ENCODE data around the gene PLXNA4. TPM values are rescaled to one million over a fixed set of nuclear protein-coding genes. Genes with fewer than 3 reads are reported as not detected.

The PLXNA4 gene
- total RNA-seq, 4 donors from 2014 or later = 0.31 to 0.66 (median 0.43) TPM

DNA sequence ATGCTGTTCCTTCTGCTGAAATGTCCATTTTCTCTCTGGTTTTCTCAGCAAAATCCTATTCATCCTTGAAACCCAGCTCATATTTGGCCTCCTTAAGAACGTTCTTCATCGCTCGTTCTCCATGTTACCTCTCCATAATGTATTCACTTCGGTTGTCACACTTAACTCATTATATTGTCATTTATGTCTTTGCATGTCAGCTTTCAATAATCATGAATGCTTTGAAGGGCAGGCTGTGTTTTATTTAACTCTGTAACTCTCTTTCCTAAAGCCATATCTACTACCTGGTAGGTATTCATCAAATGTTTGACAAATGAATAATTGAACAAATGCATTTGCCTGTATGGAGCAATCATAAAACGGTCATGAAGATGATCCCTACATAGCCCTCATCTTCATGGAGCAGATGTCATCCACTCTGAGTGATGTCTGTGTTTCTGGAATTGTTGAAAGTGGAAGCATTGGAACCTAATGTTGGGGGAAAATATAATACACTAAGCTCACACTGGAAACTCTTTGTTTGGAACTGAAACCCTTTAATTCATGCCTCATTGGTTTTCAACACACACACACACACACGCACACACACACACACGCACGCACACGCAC, 303.4 kb downstream of the PLXNA4 start:
- H3K36me3 ChIP-seq = no peaks in the 10 kb centered on the region
- no peak overlapping the region for H3K27ac ChIP-seq
- no peaks in the 10 kb centered on the region for H3K9me3 ChIP-seq
- intact Hi-C loops (cut with DNase I; ENCODE audit: low total_unique reads) (no loop called here), in situ Hi-C loops (cut with MboI; ENCODE audit: low sequenced_read_pairs in 4 of 4) (loop anchor here in 1 of 4 donors (25.0 kb wide), 1 partner anchor 336 kb away; no protein-coding TSS in a partner anchor)
- TF ChIP-seq, protein P1, sequence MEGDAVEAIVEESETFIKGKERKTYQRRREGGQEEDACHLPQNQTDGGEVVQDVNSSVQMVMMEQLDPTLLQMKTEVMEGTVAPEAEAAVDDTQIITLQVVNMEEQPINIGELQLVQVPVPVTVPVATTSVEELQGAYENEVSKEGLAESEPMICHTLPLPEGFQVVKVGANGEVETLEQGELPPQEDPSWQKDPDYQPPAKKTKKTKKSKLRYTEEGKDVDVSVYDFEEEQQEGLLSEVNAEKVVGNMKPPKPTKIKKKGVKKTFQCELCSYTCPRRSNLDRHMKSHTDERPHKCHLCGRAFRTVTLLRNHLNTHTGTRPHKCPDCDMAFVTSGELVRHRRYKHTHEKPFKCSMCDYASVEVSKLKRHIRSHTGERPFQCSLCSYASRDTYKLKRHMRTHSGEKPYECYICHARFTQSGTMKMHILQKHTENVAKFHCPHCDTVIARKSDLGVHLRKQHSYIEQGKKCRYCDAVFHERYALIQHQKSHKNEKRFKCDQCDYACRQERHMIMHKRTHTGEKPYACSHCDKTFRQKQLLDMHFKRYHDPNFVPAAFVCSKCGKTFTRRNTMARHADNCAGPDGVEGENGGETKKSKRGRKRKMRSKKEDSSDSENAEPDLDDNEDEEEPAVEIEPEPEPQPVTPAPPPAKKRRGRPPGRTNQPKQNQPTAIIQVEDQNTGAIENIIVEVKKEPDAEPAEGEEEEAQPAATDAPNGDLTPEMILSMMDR (IDR thresholded peaks at IDR 0.05 in 4 of 5, conservative IDR thresholded peaks at IDR 0.05 in 1 of 5) = no peak
- no peak for TF ChIP-seq POLR2A (IDR thresholded peaks at IDR 0.05)
- DNase-seq (no peak), ATAC-seq (no peak)
- no peaks in the 10 kb centered on the region for H3K27me3 ChIP-seq
- no peaks in the 10 kb centered on the region for H3K4me1 ChIP-seq
- H3K4me3 ChIP-seq = no peak overlapping the region

DNA sequence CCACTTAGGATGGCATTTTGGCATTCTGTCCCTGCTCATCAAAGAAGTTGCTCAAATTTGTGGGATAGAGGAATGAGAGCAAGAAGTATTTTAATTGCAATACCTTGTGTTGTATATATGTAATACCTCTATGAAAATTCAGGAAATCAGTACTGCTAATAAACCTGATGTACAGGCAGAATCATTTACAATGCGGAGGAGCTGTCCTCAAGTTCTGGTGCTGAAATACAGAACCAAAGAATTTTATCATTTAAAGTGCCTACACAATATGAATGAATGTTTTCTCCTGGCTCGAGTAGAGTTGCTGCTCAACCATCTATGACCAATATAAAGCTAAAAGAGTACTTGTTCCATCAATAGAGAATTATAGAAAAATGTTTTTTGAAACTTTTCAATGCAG, 305.8 kb downstream of the PLXNA4 start:
- Histone ChIP-seq H3K9me3 (no peaks in the 10 kb centered on the region), H3K4me3 (no peak overlapping the region), H3K36me3 (no peaks in the 10 kb centered on the region), H3K27me3 (no peaks in the 10 kb centered on the region), H3K27ac (no peak overlapping the region), H3K4me1 (no peaks in the 10 kb centered on the region)
- ATAC-seq (no peak), DNase-seq (no peak)
- intact Hi-C loops (cut with DNase I; ENCODE audit: low total_unique reads) (no loop called here), in situ Hi-C loops (cut with MboI; ENCODE audit: low sequenced_read_pairs in 4 of 4) (loop anchor here in 1 of 4 donors (25.0 kb wide), 1 partner anchor 333 kb away; no protein-coding TSS in a partner anchor)
- no peak for TF ChIP-seq POLR2A (IDR thresholded peaks at IDR 0.05)
- TF ChIP-seq, protein P1 (IDR thresholded peaks at IDR 0.05 in 4 of 5, conservative IDR thresholded peaks at IDR 0.05 in 1 of 5) = no peak

DNA sequence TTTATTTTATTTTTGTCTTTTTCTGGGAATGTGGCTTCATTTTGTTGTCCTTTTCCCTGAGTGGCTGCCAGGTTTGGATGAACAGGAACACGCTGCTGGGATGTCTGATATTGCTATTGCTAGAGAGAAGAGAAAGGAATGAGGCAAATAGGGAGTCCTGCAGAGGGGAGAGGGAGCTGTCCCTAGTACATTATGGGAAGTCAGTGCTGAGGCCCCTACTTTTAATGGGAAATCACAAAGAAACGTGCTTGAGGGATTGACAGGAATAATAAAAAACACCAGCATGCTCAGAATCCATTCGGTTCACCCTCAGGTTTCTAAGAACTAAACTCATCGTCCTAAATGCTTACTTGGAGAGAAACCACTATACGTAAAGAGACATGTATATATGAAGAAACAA, 306.6 kb downstream of the PLXNA4 start:
- in situ Hi-C loops (cut with MboI; ENCODE audit: low sequenced_read_pairs in 4 of 4) = loop anchor here in 1 of 4 donors (25.0 kb wide), 1 partner anchor 332 kb away; no protein-coding TSS in a partner anchor
- Histone ChIP-seq H3K9me3 (no peaks in the 10 kb centered on the region), H3K27ac (no peak overlapping the region), H3K4me3 (no peak overlapping the region), H3K36me3 (no peaks in the 10 kb centered on the region), H3K4me1 (no peaks in the 10 kb centered on the region), H3K27me3 (no peaks in the 10 kb centered on the region)
- DNase-seq (no peak), ATAC-seq (no peak)
- TF ChIP-seq POLR2A (IDR thresholded peaks at IDR 0.05) = no peak
- TF ChIP-seq, protein P1 (IDR thresholded peaks at IDR 0.05 in 4 of 5, conservative IDR thresholded peaks at IDR 0.05 in 1 of 5) = no peak
- intact Hi-C loops (cut with DNase I; ENCODE audit: low total_unique reads) = no loop called here

DNA sequence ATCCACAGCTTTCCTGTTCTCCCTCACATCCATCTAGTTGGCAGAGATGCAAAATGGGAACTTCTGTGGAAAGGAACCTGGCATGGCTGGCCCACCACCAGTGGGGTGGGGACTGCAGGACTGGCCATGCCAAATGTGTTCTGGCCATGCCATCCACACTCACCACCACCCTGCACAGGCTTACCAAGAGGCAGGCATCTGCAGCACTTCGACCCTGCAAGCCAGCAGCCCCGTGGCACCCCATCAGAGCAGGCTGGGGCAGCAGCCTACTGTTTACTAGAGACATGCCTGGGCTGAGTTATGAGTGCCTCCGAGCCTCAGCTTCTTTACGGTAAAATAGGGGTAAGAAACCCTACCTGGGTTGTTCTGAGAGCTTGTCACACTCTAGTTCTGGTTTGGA, 313.1 kb downstream of the PLXNA4 start:
- TF ChIP-seq, protein P1 (IDR thresholded peaks at IDR 0.05 in 4 of 5, conservative IDR thresholded peaks at IDR 0.05 in 1 of 5) = no peak
- no peak for TF ChIP-seq POLR2A (IDR thresholded peaks at IDR 0.05)
- DNase-seq (no peak), ATAC-seq (no peak)
- intact Hi-C loops (cut with DNase I; ENCODE audit: low total_unique reads) (no loop called here), in situ Hi-C loops (cut with MboI; ENCODE audit: low sequenced_read_pairs in 4 of 4) (loop anchor here in 1 of 4 donors (25.0 kb wide), 1 partner anchor 326 kb away; no protein-coding TSS in a partner anchor)
- H3K4me1 ChIP-seq = no peaks in the 10 kb centered on the region
- no peaks in the 10 kb centered on the region for H3K36me3 ChIP-seq
- H3K4me3 ChIP-seq = no peak overlapping the region
- no peak overlapping the region for H3K27ac ChIP-seq
- no peaks in the 10 kb centered on the region for H3K27me3 ChIP-seq
- no peaks in the 10 kb centered on the region for H3K9me3 ChIP-seq

DNA sequence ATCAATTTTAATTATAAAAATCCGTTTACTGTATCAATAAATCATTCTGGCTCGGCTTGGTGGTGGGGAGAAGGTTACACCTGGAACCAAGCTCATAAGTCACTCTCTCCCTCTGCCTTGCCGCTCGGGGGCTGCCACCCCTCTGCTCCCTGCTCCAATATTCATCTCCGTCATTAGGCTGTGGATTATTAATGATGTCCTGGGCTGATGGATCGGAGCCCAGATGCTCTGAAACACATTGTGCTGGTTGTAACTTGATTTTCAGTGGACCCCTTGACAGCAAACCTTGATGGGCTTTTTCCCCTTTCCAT, 314.2 kb downstream of the PLXNA4 start:
- Histone ChIP-seq H3K27me3 (no peaks in the 10 kb centered on the region), H3K27ac (no peak overlapping the region), H3K4me3 (no peak overlapping the region), H3K36me3 (no peaks in the 10 kb centered on the region), H3K4me1 (no peaks in the 10 kb centered on the region), H3K9me3 (no peaks in the 10 kb centered on the region)
- DNase-seq = no peak
- no peak for ATAC-seq
- in situ Hi-C loops (cut with MboI; ENCODE audit: low sequenced_read_pairs in 4 of 4) (loop anchor here in 1 of 4 donors (25.0 kb wide), 1 partner anchor 325 kb away; no protein-coding TSS in a partner anchor), intact Hi-C loops (cut with DNase I; ENCODE audit: low total_unique reads) (no loop called here)
- TF ChIP-seq, protein P1 (IDR thresholded peaks at IDR 0.05 in 4 of 5, conservative IDR thresholded peaks at IDR 0.05 in 1 of 5) = no peak
- TF ChIP-seq POLR2A (IDR thresholded peaks at IDR 0.05) = no peak
